Thoracic aorta endothelial cell (primary cell): Measurements from ENCODE around the gene RPN2. TPM values are rescaled to one million over a fixed set of nuclear protein-coding genes. Genes with fewer than 3 reads are reported as not detected.

Experiments
- total RNA-seq: library from RNA; depleted of rRNA; stranded (reverse); fragments of >200 nt; gene quantifications from 2 replicates; pipeline ENCODE4 v1.2.3, GENCODE V29; 2012

Gene RPN2
- total RNA-seq, result 204 and 227 TPM in 2 replicates

GRCh38 chr20:37178839-37179682 is at the start of gene RPN2, which contains the start of gene MROH8:
RPN2 (plus strand) TSS chr20:37179330; CDS start chr20:37179357, 27 bp downstream.
MROH8 (minus strand) TSS chr20:37179548.

GRCh38 chr20:37261714-37262113 is 82.6 kb downstream of the RPN2 start, which contains the start of gene GHRH:
GHRH (minus strand) TSS chr20:37261814; CDS start chr20:37256889, 4,925 bp downstream.

Other genes starting within 250 kb of the RPN2 start
- gene SAMHD1, start 227.6 kb upstream of the RPN2 start, total RNA-seq, result 58.7 and 62.9 TPM in 2 replicates
- gene RBL1, start 83.3 kb upstream of the RPN2 start, total RNA-seq, result 34.7 and 34.8 TPM in 2 replicates
- 1.5 and 1.9 TPM in 2 replicates for gene MROH8, start 218 bp downstream of the RPN2 start, total RNA-seq
- not detected in 2 replicates for gene GHRH, start 82.5 kb downstream of the RPN2 start, total RNA-seq
- gene MANBAL, start 110.3 kb downstream of the RPN2 start, total RNA-seq, result 12.2 and 14.7 TPM in 2 replicates
- gene SRC, start 166.8 kb downstream of the RPN2 start, total RNA-seq, result 17.0 and 26.9 TPM in 2 replicates